GM18870 (cell line): Measurements from ENCODE around the gene OR6B2.

Source experiments
- ATAC-seq: cut with Tn5 transposase; IDR thresholded peaks from one replicate; pipeline ENCODE4 v1.9.1; 2021; ENCODE audit warnings: moderate library complexity; ENCODE audit not compliant: unreplicated experiment

Gene OR6B2

DNA sequence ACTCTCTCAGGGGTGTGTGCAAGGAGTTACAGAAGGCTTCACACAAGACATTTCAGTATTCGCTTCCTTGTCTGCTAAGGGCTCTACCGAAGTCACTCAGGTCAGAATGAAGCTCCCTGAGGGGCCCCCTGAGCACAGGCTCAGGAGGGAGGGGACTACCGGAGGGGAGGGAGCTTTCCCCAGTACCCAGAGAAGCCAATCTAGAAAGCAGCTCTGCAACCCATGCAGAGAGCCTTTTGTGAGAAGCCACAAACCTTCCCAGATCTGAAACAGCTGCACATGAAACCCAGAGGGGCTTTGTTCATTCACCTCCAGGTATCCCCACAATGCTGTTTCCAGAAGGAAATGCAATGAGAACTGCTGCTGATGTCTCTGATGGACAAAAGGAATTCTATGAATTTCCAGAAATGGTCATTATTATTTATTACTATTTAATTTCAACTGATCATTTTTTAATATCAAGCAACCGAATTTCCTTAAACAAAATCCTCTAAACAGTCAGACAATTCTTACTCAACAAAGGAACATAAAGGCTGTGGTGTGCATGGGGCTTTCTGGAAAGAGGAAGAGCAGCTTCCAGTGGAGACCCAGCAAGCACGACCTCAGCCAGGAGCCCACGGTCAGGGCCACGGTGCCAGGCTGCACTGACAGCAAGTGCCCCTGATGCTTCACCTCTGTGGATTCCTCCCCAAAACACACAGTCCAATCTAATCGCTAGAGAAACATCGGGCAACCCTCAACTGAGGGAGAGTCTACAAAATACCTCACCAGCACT lies 47.0 kb downstream of the OR6B2 start:
- no peak for ATAC-seq
